CMK (cell line): ENCODE results near the gene ITGA2.

Experiments
- DNase-seq: peaks from one replicate; pipeline ENCODE4 v3.0.0-alpha.2; 2010; ENCODE audit warnings: low read depth

Gene ITGA2

GRCh38 chr5:53017794-53018391 lies 28.7 kb downstream of the ITGA2 start:
- DNase-seq, result no peak

DNA sequence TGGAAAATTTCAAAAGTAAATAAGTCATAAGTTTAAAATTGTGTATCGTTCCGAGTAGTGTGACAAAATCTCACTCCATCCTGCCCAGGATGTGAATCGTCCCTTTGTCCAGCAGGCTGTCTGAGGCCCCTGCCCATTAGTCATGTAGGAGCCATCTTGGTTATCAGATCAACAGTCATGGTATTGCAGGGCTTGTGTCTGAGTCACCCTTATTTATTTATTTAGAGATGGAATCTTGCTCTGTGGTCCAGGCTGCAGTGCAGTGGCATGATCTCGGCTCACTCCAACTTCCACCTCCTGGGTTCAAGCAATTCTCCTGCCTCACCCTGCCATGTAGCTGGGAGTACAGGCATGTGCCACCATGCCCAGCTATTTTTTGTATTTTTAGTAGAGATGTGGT lies 30.2 kb downstream of the ITGA2 start:
- no peak for DNase-seq

DNA sequence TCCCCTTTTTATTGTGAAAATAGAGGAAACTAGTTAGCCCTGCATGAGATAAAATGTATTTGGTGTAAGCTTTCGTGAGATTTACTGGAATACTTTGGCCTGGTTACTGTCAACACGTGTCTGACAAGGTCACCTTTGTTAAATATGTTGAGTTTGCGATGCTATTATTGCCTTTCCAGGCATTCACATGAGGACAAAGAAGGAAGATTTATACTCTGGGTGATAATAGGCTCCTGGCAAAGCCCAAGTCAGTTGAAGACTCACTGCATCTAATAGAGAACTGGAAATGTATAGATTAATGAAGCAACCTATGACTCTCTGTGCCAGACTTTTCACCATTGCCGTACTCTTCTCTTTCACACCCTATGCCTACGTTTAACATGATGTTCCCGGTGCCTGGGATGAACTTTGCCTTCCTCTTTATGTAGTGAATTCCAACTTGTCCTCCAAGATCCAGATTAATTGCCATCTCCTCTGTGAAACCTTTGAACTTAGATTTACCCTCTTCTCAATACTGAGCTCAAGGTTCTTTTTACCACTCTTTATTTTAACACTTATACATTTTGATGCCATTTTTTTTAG lies 33.9 kb downstream of the ITGA2 start:
- no peak for DNase-seq

DNA sequence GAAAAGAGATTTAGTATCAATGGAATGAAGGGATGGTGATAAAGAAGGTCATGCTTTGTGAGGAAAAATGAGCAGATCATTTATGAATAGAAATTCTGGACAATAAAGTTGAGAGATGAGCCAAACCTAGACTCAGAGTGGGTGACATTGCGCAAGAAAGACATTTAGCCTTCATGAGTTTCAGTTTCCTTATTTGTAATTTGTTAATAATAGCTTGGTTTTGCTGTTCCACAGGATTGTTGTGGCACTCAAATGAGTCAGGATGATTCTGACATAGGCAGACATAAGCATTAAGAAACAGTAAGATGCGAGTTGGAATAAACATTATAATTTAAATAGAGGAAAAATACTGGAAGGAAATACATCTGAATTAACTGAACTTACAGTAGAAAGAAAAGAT lies 34.8 kb downstream of the ITGA2 start:
- no peak for DNase-seq

GRCh38 chr5:53024535-53024934 lies 35.4 kb downstream of the ITGA2 start:
- DNase-seq, result no peak

DNA sequence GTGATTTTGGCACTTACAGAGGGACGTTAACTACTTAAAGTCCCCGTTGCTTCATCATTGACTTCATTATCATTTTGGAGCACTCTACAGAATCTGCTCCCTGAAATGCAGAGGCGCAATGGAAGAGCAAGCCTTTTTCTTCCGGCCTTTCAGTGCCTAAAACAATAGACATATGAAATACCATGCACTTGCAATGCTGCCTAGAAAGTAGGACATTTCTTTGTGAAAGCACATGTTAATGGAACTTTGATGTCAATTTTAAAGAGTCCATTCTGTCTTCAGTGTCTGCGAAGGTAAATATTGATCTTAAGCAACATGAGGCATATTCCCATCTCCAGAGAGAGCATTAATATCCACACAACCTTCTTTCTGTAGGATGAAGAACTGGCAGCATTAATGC lies 36.3 kb downstream of the ITGA2 start:
- no peak for DNase-seq

GRCh38 chr5:53027913-53028312 lies 38.8 kb downstream of the ITGA2 start:
- DNase-seq, result no peak

- DNase-seq, result no peak
Measured at GRCh38 chr5:53029608-53030007, 40.5 kb downstream of the ITGA2 start.

- no peak for DNase-seq
Measured at GRCh38 chr5:53030893-53031292, 41.7 kb downstream of the ITGA2 start.

- no peak for DNase-seq
Measured at GRCh38 chr5:53031695-53032096, 42.5 kb downstream of the ITGA2 start.

GRCh38 chr5:53032188-53032587 lies 43.0 kb downstream of the ITGA2 start:
- DNase-seq, result no peak

- no peak for DNase-seq
Measured at GRCh38 chr5:53034832-53035231, 45.7 kb downstream of the ITGA2 start.

DNA sequence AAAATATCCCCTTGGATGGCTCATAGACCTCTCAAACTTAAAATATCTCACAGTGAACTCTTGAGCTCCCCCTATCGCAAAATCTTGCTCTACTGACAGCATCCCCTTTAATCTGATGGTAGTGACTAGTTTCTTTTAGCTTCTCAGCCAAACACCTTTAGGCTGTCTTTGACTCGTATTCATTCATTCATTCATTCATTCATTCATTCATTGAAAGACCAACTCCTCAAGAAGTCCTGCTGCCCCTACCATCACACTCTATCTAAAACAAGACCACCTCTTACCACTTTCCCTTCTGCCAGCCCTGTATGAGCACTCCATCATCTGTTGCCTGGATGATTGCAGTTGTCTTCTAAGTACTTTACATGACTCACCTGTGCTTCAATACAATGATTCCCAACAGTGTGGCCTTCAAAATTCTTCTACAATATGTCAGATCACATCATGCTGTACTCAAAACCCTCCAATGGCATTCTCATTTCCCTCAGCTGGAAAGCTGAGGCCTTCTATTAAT lies 46.8 kb downstream of the ITGA2 start:
- DNase-seq, result no peak

- DNase-seq, result no peak
Measured at GRCh38 chr5:53037141-53037859, 48.1 kb downstream of the ITGA2 start.

GRCh38 chr5:53038196-53038847 lies 49.2 kb downstream of the ITGA2 start:
- DNase-seq, result no peak

GRCh38 chr5:53039855-53040254 lies 50.7 kb downstream of the ITGA2 start:
- DNase-seq, result no peak

DNA sequence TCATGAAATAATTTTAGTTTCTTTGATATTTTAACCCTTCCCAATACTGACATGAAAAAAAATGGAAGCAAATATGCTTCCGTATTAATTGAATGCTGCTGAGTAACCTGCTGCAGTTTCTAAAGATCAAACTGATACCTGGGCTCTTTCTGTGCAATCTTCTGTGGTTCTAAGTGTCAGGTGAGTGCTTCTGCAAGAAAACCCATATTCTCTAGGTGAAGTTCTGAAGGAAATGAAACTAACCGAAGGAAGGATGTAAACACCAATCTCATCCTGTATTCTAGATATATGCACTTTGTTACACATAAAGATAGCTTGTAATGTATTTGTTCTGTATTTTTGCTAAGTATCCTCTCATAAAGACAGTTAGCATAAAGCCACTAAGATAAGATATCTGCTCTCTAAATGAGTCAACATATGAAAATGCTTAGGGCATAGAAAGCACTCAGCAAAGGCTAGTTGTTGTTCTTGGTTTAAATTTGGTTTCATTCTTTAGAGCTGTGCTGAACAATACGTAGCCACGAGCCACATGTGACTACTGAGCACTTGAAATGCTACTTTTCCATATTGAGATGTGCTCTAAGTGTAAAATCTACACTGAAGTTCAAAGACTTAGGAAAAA lies 52.0 kb downstream of the ITGA2 start:
- no peak for DNase-seq

DNA sequence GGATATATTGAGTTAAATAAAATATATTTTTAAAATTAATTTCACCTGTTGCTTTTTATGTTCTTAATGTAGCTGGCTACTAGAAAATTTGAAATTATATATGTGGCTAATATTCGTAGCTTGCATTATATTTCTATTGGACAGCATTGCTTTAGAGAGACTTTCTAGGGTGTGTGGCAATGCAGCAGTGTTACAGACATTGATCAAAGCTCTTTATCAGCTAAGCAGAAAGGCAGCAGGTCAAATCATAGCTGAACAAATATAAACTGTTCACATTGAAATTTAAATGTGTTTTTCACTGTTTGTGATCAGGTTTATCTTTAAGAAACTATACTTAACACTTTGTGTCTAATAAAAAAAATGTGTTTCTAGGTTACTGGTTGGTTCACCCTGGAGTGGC lies 52.6 kb downstream of the ITGA2 start:
- no peak for DNase-seq

GRCh38 chr5:53045263-53045662 lies 56.1 kb downstream of the ITGA2 start:
- DNase-seq, result no peak

GRCh38 chr5:53048248-53048647 lies 59.1 kb downstream of the ITGA2 start:
- no peak for DNase-seq

GRCh38 chr5:53052499-53052898 lies 63.3 kb downstream of the ITGA2 start:
- no peak for DNase-seq

GRCh38 chr5:53053364-53053763 lies 64.2 kb downstream of the ITGA2 start:
- no peak for DNase-seq

GRCh38 chr5:53055365-53055764 lies 66.2 kb downstream of the ITGA2 start:
- no peak for DNase-seq
